Choroid plexus epithelial cell (primary cell): ENCODE results near the gene DMWD.

Experiments
- DNase-seq: peaks from one replicate; pipeline ENCODE4 v3.0.0-alpha.2; 2010; ENCODE audit warnings: low read depth
- H3K4me3 ChIP-seq: 2 replicates; pipeline ENCODE4 v1.5.1; 2011; ENCODE audit warnings: low read depth, mild to moderate bottlenecking, control low read depth, low read length, moderate library complexity
- CTCF ChIP-seq: conservative IDR thresholded peaks from 2 replicates; pipeline ENCODE4 v1.5.1; 2011; ENCODE audit warnings: low read depth, mild to moderate bottlenecking, control low read depth, inconsistent platforms, low read length, moderate library complexity

Gene DMWD

GRCh38 chr19:45817010-45817724 is 24.5 kb upstream of the DMWD start:
- peak; percentile 88 for TF ChIP-seq CTCF
- DNase-seq = peak; percentile 96
- no peak overlapping the region for H3K4me3 ChIP-seq

GRCh38 chr19:45816236-45817009 is 23.8 kb upstream of the DMWD start:
- DNase-seq = no peak
- TF ChIP-seq CTCF = no peak
- H3K4me3 ChIP-seq = no peak overlapping the region

- TF ChIP-seq CTCF = no peak
- peak overlapping the region; percentile 35 for H3K4me3 ChIP-seq
- no peak for DNase-seq
These were observed 23.0 kb upstream of the DMWD start for GRCh38 chr19:45815481-45816216.

- no peak for TF ChIP-seq CTCF
- peak within 1 kb of the TSS; percentile 35 for H3K4me3 ChIP-seq
- no peak for DNase-seq
These were observed 22.3 kb upstream of the DMWD start, which contains the start of gene RSPH6A for GRCh38 chr19:45814851-45815480. Gene RSPH6A (minus strand): TSS chr19:45815308. CDS start chr19:45815176, 132 bp downstream.

- no peak for DNase-seq
- no peak for TF ChIP-seq CTCF
- H3K4me3 ChIP-seq = no peak overlapping the region
These were observed 21.6 kb upstream of the DMWD start for GRCh38 chr19:45814166-45814780.

GRCh38 chr19:45812297-45812696 is 19.7 kb upstream of the DMWD start:
- no peak for TF ChIP-seq CTCF
- H3K4me3 ChIP-seq = no peak overlapping the region
- no peak for DNase-seq
